Endothelial cell of umbilical vein (primary cell): ENCODE results near the gene PDE6C. TPM values are rescaled to one million over a fixed set of nuclear protein-coding genes. Genes with fewer than 3 reads are reported as not detected.

Experiments used
- BruUV-seq: library from RNA; stranded (reverse); fragments of 400-500 nt; replicated peaks from 2 replicates; lab custom pipeline; 2021; lab: Mats Ljungman, UMichigan
- CTCF ChIA-PET: fragments of 300-600, 350-600 bp; sonication (Branson Sonifier 250); formaldehyde crosslinking; loops from one replicate; lab custom pipeline; 2021; ENCODE audit warnings: antibody characterized with exemption, inconsistent platforms; lab: Charles Lee
- POLR2A ChIA-PET: fragments of 300-600, 350-600 bp; sonication (Branson Sonifier 250); formaldehyde crosslinking; loops from one replicate; lab custom pipeline; 2021; ENCODE audit warnings: antibody characterized with exemption, inconsistent platforms; lab: Charles Lee
- DNase-seq: peaks from one replicate; pipeline ENCODE4 v3.0.0-alpha.2; 2011; ENCODE audit warnings: low read depth, low spot score
- FAIRE-seq: peaks from 2 replicates; lab custom pipeline; 2011; peaks lifted over from hg19 to GRCh38; lab: Jason Lieb, UNC
- H2AFZ ChIP-seq: 2 replicates; pipeline ENCODE4 v1.6.0; 2012; ENCODE audit warnings: low read depth, low read length, control low read depth, inconsistent platforms
- H3K27ac ChIP-seq: 2 replicates; pipeline ENCODE4 v1.5.1; 2011; ENCODE audit warnings: low read depth, mild to moderate bottlenecking, control low read depth, low read length, moderate library complexity; ENCODE audit not compliant: insufficient read depth
- H3K27me3 ChIP-seq, 2 experiments: 2 replicates each; pipeline versions ENCODE4 v1.6.0 to v1.6.1; 2011; ENCODE audit warnings: low read length in 2 of 2, mixed read lengths in 1 of 2; ENCODE audit not compliant: control insufficient read depth in 2 of 2, insufficient read depth in 2 of 2
- H3K36me3 ChIP-seq, 2 experiments: 2 replicates in 1 of 2; 3 replicates in 1 of 2; pipeline ENCODE4 v1.5.1; 2011; ENCODE audit warnings: low read length in 2 of 2, mild to moderate bottlenecking in 1 of 2, moderate library complexity in 1 of 2; ENCODE audit not compliant: control insufficient read depth in 2 of 2, insufficient read depth in 2 of 2; ENCODE audit errors: extremely low read depth in 1 of 2
- H3K4me1 ChIP-seq: 3 replicates; pipeline ENCODE4 v1.5.1; 2011; ENCODE audit warnings: mild to moderate bottlenecking, low read length; ENCODE audit not compliant: control insufficient read depth, insufficient read depth; ENCODE audit errors: extremely low read depth
- H3K4me2 ChIP-seq: 2 replicates; pipeline ENCODE4 v1.6.1; 2011; ENCODE audit warnings: low read length, control low read depth, mixed read lengths; ENCODE audit not compliant: insufficient read depth
- H3K4me3 ChIP-seq, 3 experiments: fragments of 200-600 bp in 1 of 3; sonication (generic), shearing (Covaris generic) in 1 of 3; replicated peaks in 1 of 3; 2 replicates each; pipeline ENCODE4 v1.5.1; 2011 to 2016; ENCODE audit warnings: control low read depth in 3 of 3, low read length in 3 of 3, mild to moderate bottlenecking in 2 of 3, inconsistent platforms in 1 of 3, low read depth in 1 of 3, moderate library complexity in 1 of 3; ENCODE audit not compliant: insufficient read depth in 1 of 3
- H3K79me2 ChIP-seq: 2 replicates; pipeline ENCODE4 v1.6.0; 2012; ENCODE audit warnings: low read length, inconsistent platforms; ENCODE audit not compliant: control insufficient read depth, insufficient read depth
- H3K9ac ChIP-seq: replicated peaks from 2 replicates; pipeline ENCODE3; 2011; ENCODE audit warnings: low read length, control low read depth; ENCODE audit not compliant: insufficient read depth; ENCODE audit errors: extremely low read depth
- H3K9me1 ChIP-seq: replicated peaks from 3 replicates; pipeline ENCODE4 v1.6.0; 2011; ENCODE audit warnings: mild to moderate bottlenecking, low read length; ENCODE audit not compliant: control insufficient read depth, insufficient read depth; ENCODE audit errors: extremely low read depth
- H3K9me3 ChIP-seq: replicated peaks from 2 replicates; pipeline ENCODE4 v1.5.1; 2012; ENCODE audit warnings: low read length, inconsistent platforms; ENCODE audit not compliant: control insufficient read depth, insufficient read depth
- H4K20me1 ChIP-seq: replicated peaks from 2 replicates; pipeline ENCODE3; 2011; ENCODE audit warnings: mild to moderate bottlenecking, low read length; ENCODE audit not compliant: control insufficient read depth, insufficient read depth; ENCODE audit errors: extremely low read depth
- EZH2 ChIP-seq: IDR thresholded peaks from 2 replicates; pipeline ENCODE4 v1.6.1; 2012; ENCODE audit warnings: borderline replicate concordance, low read depth, mild to moderate bottlenecking, moderate library complexity, low read length, inconsistent platforms; ENCODE audit not compliant: severe bottlenecking
- FOS ChIP-seq: IDR thresholded peaks from 2 replicates; pipeline ENCODE4 v1.6.1; 2011; ENCODE audit warnings: mild to moderate bottlenecking, low read length, moderate library complexity, borderline replicate concordance; ENCODE audit not compliant: insufficient read depth
- GATA2 ChIP-seq: IDR thresholded peaks from 2 replicates; pipeline ENCODE4 v1.7.0; 2011; ENCODE audit warnings: low read depth, mild to moderate bottlenecking, moderate library complexity, mixed read lengths, low read length; ENCODE audit not compliant: insufficient read length, insufficient read depth
- JUN ChIP-seq: IDR thresholded peaks from 2 replicates; pipeline ENCODE4 v1.6.1; 2011; ENCODE audit warnings: borderline replicate concordance, low read depth; ENCODE audit not compliant: insufficient read length, insufficient read depth
- MYC ChIP-seq: IDR thresholded peaks from one replicate; pipeline ENCODE4 v1.6.1; 2011; ENCODE audit warnings: mild to moderate bottlenecking, low read depth, low read length
- POLR2A ChIP-seq: IDR thresholded peaks from 2 replicates; pipeline ENCODE4 v1.6.1; 2012; ENCODE audit warnings: low read depth, mild to moderate bottlenecking, control low read depth, low read length
- POLR2AphosphoS5 ChIP-seq: IDR thresholded peaks from 2 replicates; pipeline ENCODE4 v1.6.1; 2012; ENCODE audit warnings: low read depth, mild to moderate bottlenecking, control low read depth, low read length, moderate library complexity; ENCODE audit not compliant: insufficient read depth
- dilution Hi-C: fragments of 300-500 bp; cut with MboI; formaldehyde crosslinking; loops from one replicate; pipeline ENCODE4 v1.15.0; 2019; ENCODE audit warnings: low sequenced_read_pairs; ENCODE audit not compliant: extremely low pct_ligation_motif_present
- intact Hi-C: fragments of 100-400 bp; cut with micrococcal nuclease; formaldehyde crosslinking; loops from one replicate; pipeline ENCODE4 v1.10.0; 2022
- polyA plus RNA-seq, 4 experiments: library from polyadenylated mRNA; depleted of rRNA in 3 of 4; stranded (reverse) in 3 of 4; unstranded in 1 of 4; fragments of >200 nt; gene quantifications; 2 replicates each; pipeline versions ENCODE4 v1.2.1 to v1.2.3, GENCODE V29; 2011 to 2012; ENCODE audit warnings: missing spikeins in 1 of 4
- total RNA-seq: library from RNA; stranded (reverse); gene quantifications from 2 replicates; pipeline ENCODE4 v1.2.3, GENCODE V29; 2021
- TF ChIP-seq, protein P1 (sequence below), 2 donors: IDR thresholded peaks; 1 replicate in 1 of 2; 2 replicates in 1 of 2; pipeline ENCODE4 v1.5.1; 2011; ENCODE audit warnings: low read length in 2 of 2, mild to moderate bottlenecking in 2 of 2, moderate library complexity in 2 of 2, control low read depth in 1 of 2, inconsistent platforms in 1 of 2, low read depth in 1 of 2; ENCODE audit not compliant: insufficient read depth in 1 of 2; ENCODE audit errors: extremely low read depth in 1 of 2
- TF ChIP-seq, protein P2 (sequence below): IDR thresholded peaks from 2 replicates; pipeline ENCODE4 v1.6.1; 2011; ENCODE audit not compliant: insufficient read depth, insufficient read length

Gene PDE6C
- total and polyA plus RNA-seq, 2 donors (not counting 3 experiments of a cell fraction or from before 2014, with no cell fraction given) = not detected

DNA sequence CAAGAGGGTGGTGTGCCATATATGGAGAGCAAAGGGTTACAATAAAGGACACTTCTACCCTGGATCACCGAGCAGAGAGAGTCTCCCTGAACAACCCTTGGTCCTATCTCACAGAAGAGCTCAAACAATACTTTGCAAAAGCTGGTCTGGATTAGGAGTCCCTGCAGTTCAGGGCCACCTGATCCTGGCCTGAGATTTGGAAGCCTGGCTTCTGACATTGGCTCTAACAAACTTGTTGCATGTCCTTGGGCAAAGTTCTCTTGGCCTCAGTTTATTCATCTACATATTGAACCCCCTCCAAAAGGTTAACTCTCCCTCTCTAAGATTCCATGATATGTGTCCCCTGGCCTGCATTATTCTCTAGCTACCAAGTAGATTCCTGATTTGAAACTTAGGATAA is 13.0 kb upstream of the PDE6C start:
- no peak overlapping the region for H3K4me2 ChIP-seq
- intact Hi-C loops = no loop called here
- H3K9me1 ChIP-seq = no peaks in the 10 kb centered on the region
- no peak for TF ChIP-seq FOS
- no peak for TF ChIP-seq POLR2AphosphoS5
- TF ChIP-seq GATA2 = no peak
- TF ChIP-seq JUN = no peak
- TF ChIP-seq, protein P1, sequence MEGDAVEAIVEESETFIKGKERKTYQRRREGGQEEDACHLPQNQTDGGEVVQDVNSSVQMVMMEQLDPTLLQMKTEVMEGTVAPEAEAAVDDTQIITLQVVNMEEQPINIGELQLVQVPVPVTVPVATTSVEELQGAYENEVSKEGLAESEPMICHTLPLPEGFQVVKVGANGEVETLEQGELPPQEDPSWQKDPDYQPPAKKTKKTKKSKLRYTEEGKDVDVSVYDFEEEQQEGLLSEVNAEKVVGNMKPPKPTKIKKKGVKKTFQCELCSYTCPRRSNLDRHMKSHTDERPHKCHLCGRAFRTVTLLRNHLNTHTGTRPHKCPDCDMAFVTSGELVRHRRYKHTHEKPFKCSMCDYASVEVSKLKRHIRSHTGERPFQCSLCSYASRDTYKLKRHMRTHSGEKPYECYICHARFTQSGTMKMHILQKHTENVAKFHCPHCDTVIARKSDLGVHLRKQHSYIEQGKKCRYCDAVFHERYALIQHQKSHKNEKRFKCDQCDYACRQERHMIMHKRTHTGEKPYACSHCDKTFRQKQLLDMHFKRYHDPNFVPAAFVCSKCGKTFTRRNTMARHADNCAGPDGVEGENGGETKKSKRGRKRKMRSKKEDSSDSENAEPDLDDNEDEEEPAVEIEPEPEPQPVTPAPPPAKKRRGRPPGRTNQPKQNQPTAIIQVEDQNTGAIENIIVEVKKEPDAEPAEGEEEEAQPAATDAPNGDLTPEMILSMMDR (IDR thresholded peaks at IDR 0.05; ENCODE audit: extremely low read depth in 1 of 2, insufficient read depth in 1 of 2, low read depth in 1 of 2, low read length in 2 of 2) = no peak
- no peak for TF ChIP-seq EZH2
- no peak for TF ChIP-seq MYC
- TF ChIP-seq, protein P2, sequence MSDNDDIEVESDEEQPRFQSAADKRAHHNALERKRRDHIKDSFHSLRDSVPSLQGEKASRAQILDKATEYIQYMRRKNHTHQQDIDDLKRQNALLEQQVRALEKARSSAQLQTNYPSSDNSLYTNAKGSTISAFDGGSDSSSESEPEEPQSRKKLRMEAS = no peak
- no peak for TF ChIP-seq POLR2A
- no peaks in the 10 kb centered on the region for H3K79me2 ChIP-seq
- CTCF ChIA-PET = no interaction called here
- POLR2A ChIA-PET = no interaction called here
- no peak overlapping the region for H3K9ac ChIP-seq
- H3K36me3 ChIP-seq = no peaks in the 10 kb centered on the region
- no peak overlapping the region for H3K4me3 ChIP-seq
- dilution Hi-C loops = no loop called here
- no peak overlapping the region for H3K27ac ChIP-seq
- no TSS peak for BruUV-seq
- H4K20me1 ChIP-seq = no peaks in the 10 kb centered on the region
- H3K9me3 ChIP-seq = no peaks in the 10 kb centered on the region
- no peak for FAIRE-seq
- no peak for DNase-seq
- no peak overlapping the region for H2AFZ ChIP-seq
- H3K4me1 ChIP-seq = no peaks in the 10 kb centered on the region
- H3K27me3 ChIP-seq = peaks cover 26 to 48% of the 10 kb centered on the region in 2 experiments
